DOHH2 (cell line): ENCODE data around the gene STX16.

Experiments used
- EZH2phosphoT487 ChIP-seq: fragments of 200-600 bp; sonication (generic); IDR thresholded peaks from 2 replicates; pipeline ENCODE4 v1.6.1; 2017; ENCODE audit warnings: borderline replicate concordance, mild to moderate bottlenecking, antibody characterized with exemption, low read length, moderate library complexity, mixed read lengths
- TF ChIP-seq, protein P1 (sequence below): fragments of 200-600 bp; sonication (generic); IDR thresholded peaks from one replicate; pipeline ENCODE4 v1.5.1; 2014; ENCODE audit warnings: antibody characterized with exemption, mild to moderate bottlenecking, low read depth, low read length; ENCODE audit not compliant: poor library complexity, severe bottlenecking

GRCh38 chr20:58636396-58636982 lies 14.6 kb upstream of the STX16 start:
- TF ChIP-seq, protein P1, sequence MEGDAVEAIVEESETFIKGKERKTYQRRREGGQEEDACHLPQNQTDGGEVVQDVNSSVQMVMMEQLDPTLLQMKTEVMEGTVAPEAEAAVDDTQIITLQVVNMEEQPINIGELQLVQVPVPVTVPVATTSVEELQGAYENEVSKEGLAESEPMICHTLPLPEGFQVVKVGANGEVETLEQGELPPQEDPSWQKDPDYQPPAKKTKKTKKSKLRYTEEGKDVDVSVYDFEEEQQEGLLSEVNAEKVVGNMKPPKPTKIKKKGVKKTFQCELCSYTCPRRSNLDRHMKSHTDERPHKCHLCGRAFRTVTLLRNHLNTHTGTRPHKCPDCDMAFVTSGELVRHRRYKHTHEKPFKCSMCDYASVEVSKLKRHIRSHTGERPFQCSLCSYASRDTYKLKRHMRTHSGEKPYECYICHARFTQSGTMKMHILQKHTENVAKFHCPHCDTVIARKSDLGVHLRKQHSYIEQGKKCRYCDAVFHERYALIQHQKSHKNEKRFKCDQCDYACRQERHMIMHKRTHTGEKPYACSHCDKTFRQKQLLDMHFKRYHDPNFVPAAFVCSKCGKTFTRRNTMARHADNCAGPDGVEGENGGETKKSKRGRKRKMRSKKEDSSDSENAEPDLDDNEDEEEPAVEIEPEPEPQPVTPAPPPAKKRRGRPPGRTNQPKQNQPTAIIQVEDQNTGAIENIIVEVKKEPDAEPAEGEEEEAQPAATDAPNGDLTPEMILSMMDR: no peak
- TF ChIP-seq EZH2phosphoT487: no peak
